Colonic mucosa (tissue), 4 donors: Measurements from ENCODE around the gene GRIK5. TPM values are rescaled to one million over a fixed set of nuclear protein-coding genes. Genes with fewer than 3 reads are reported as not detected.
"Not testable (repeated sequence)": the region's sequence is repeated elsewhere in the genome, so short reads cannot be mapped to it uniquely, and the experiment has no call there.

Source experiments
- DNase-seq: peaks from one replicate; pipeline ENCODE4 v3.0.0-alpha.2; 2020
- H3K27ac ChIP-seq: fragments of 200-600 bp; one replicate; pipeline ENCODE4 v1.8.0; 2021
- H3K27me3 ChIP-seq: fragments of 200-600 bp; one replicate; pipeline ENCODE4 v1.8.0; 2021
- H3K36me3 ChIP-seq: fragments of 200-600 bp; one replicate; pipeline ENCODE4 v1.8.0; 2021
- H3K4me1 ChIP-seq: fragments of 200-600 bp; one replicate; pipeline ENCODE4 v1.8.0; 2021; ENCODE audit warnings: mild to moderate bottlenecking
- H3K4me3 ChIP-seq: fragments of 200-600 bp; one replicate; pipeline ENCODE4 v1.8.0; 2021
- H3K9ac ChIP-seq, 2 donors: one replicate each; pipeline ENCODE4 v1.7.0; 2013; ENCODE audit warnings: control low read depth in 2 of 2, low read depth in 2 of 2, low read length in 2 of 2
- H3K9me3 ChIP-seq: fragments of 200-600 bp; one replicate; pipeline ENCODE4 v1.8.0; 2021
- CTCF ChIP-seq: fragments of 200-600 bp; IDR thresholded peaks from one replicate; pipeline ENCODE4 v1.8.0; 2022; ENCODE audit warnings: antibody characterized with exemption, mild to moderate bottlenecking
- intact Hi-C: fragments of 100-400 bp; cut with DNase I; formaldehyde crosslinking; loops from one replicate; pipeline ENCODE4 v1.14.1; 2022
- total RNA-seq, 2 donors: library from RNA; stranded (reverse); fragmentation: NEBNext Ultra II Directional in 1 of 2; extraction: Animal tissue kit (Norgen Biotek cat#: 25700) in 1 of 2; gene quantifications; one replicate each; pipeline ENCODE4 v1.2.1, GENCODE V29; 2021
- donor health status: healthy.
- donor health status: DM: no; HTN: no; CAD: no.
- donor health status: DM: no; HTN: no; CAD: no.

Gene GRIK5
- total RNA-seq, 2 donors from 2014 or later = 0.62 to 2.3 TPM

DNA sequence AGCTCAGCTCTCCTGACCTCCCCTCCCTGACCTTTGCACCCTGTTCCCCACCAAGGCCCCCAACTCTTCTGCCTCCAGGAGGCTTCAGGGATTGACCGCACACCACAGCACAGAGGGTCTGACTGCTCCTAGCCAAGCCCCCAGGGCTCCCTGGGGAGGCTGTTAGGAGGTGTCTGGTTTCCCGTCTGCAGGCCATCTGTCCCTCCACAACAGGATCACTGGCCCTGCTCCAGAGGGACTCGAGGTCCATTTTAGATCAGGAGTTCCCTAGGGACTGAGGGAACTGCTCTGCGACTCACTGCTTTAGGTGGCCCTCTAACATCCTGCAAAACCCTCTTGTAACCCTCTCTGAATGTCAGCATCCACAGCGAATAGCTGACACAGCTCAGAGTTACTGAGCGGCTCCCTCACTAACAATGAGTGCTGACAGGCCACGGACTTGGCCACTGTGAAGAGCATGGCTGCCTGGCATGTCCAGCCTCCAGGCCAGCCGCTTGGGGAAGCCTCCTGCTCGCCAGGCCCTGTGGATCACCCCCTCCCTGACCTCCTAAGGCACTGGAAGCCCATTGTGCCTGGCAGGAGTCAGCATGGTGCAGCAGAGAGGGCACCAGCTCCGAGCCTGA is 17.7 kb downstream of the GRIK5 start:
- Histone ChIP-seq H3K4me3 (no peak overlapping the region), H3K27ac (no peak overlapping the region), H3K36me3 (no peaks in the 10 kb centered on the region), H3K9ac (no peak overlapping the region), H3K4me1 (no peaks in the 10 kb centered on the region), H3K27me3 (no peaks in the 10 kb centered on the region), H3K9me3 (no peaks in the 10 kb centered on the region)
- DNase-seq = no peak
- TF ChIP-seq CTCF = no peak
- intact Hi-C loops = no loop called here

DNA sequence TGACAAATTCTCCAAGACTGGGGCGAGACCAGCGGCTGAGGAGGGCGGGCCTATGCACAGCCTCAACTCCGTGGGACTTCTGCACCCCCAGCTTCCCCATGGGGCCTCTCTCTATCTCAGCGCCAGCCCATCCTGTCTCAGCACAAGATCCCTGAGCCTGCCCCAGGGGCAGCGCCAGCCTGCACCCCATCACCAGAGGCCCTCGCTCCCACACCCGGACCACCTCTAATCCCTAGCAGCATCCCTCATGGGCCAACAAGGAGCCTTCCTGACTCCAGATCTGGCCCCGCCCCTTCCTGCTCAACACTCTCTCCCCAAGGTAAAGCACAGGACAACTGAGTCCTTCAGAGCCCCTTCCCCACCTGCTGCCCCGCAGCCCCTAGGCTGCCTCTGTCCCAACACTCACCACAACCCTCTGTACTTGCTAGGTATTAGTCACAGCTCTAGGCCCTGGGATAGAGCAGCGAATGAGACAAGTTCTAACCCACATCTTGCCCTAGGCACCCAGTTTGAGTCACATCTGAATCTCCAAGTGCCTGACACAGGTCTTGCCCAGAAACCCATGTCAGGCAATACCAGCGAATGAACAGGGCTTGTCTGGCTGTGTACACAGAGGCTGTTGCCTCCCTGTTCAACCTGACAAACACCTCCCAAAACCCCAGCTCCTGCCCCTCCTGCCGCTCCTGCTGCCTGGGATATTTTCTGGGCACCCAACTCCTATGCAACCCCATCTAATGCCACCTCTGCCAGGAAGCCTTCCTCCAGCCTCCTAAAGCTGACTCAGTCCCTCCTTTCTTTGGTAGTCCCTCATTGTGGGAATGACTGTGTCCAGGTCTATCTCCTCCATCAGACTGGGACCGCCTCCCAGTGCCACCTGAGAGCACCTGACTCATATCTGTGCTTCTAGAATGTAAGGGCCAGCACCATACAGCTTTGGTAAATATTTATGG is 18.6 kb downstream of the GRIK5 start:
- TF ChIP-seq CTCF = no peak
- H3K4me1 ChIP-seq = no peaks in the 10 kb centered on the region
- intact Hi-C loops = no loop called here
- DNase-seq = no peak
- H3K9me3 ChIP-seq = no peaks in the 10 kb centered on the region
- H3K9ac ChIP-seq = no peak overlapping the region
- H3K4me3 ChIP-seq = no peak overlapping the region
- H3K36me3 ChIP-seq = no peaks in the 10 kb centered on the region
- H3K27ac ChIP-seq = no peak overlapping the region
- no peaks in the 10 kb centered on the region for H3K27me3 ChIP-seq

DNA sequence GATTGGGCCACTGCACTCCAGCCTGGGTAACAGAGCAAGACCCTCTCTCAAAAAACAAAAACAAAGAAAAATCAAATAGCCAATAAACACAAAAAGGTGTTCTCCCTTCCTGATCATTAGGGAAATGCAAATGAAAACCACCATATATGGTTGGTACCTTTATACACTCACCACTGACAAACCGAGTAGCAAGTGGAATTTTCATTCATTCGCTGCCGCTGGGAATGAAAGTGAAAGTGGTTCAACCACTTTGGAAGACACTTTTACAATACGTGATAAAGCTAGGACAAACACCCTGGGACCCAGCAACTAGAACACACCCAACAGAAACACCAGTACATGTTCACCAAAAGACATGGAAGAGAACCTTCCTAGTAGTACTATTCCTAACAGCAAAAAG is 21.0 kb downstream of the GRIK5 start:
- Histone ChIP-seq H3K36me3 (no peaks in the 10 kb centered on the region), H3K27me3 (no peaks in the 10 kb centered on the region), H3K9ac (no peak overlapping the region), H3K27ac (peak overlapping the region; percentile 61), H3K9me3 (no peaks in the 10 kb centered on the region), H3K4me1 (no peaks in the 10 kb centered on the region), H3K4me3 (peak overlapping the region; percentile 3)
- intact Hi-C loops = no loop called here
- DNase-seq = peak; percentile 64
- TF ChIP-seq CTCF = no peak

- DNase-seq = no peak
- Histone ChIP-seq H3K4me3 (no peak overlapping the region), H3K9me3 (no peaks in the 10 kb centered on the region), H3K27me3 (no peaks in the 10 kb centered on the region), H3K9ac (no peak overlapping the region), H3K27ac (no peak overlapping the region), H3K4me1 (no peaks in the 10 kb centered on the region), H3K36me3 (no peaks in the 10 kb centered on the region)
- intact Hi-C loops = no loop called here
- no peak for TF ChIP-seq CTCF
Measured at GRCh38 chr19:42045575-42045974, 24.4 kb downstream of the GRIK5 start.

DNA sequence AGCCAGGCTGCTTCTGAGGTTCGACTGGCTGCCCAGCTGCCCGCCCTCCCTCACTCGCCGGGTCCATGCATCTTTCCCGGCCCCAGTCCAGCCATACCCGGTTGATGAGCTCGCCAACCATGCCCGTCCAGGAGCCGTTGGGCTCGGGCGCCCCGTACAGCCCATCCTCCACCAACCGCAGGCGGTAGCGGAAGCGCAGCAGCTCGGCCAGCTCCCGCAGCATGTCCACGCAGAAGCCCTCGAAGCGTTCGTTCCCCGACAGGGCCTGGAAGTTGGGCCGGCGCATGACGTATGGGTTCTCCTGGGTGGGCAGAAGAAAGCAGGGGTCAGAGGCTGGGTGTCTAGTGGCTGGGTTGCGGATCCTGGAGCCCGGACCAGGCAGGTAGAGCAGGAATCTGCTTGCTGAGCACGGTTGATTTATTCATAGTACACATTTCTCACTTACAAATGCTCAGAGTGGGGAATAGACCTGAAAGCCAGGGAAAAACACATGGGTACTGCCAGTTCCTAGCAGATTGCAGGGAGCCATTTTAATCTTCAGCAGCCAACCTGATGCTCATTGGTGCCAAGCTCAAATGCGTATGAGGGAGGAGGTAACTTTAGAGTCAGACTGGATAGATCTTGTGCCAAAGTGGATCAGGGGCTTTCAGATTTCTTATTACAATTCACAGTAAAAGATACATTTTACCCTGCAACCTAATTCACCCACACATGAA is 27.4 kb downstream of the GRIK5 start:
- no peak for DNase-seq
- no peak overlapping the region for H3K27ac ChIP-seq
- no peak overlapping the region for H3K4me3 ChIP-seq
- no peaks in the 10 kb centered on the region for H3K36me3 ChIP-seq
- no peaks in the 10 kb centered on the region for H3K9me3 ChIP-seq
- no peak overlapping the region for H3K9ac ChIP-seq
- no peak for TF ChIP-seq CTCF
- H3K4me1 ChIP-seq = no peaks in the 10 kb centered on the region
- no peaks in the 10 kb centered on the region for H3K27me3 ChIP-seq
- intact Hi-C loops = no loop called here

GRCh38 chr19:42040491-42040890 is 29.5 kb downstream of the GRIK5 start:
- DNase-seq, intact Hi-C loops: not testable (repeated sequence)

More at GRCh38 chr19:42040491-42040890, 29.5 kb downstream of the GRIK5 start:
- not testable (repeated sequence) for H3K4me1 ChIP-seq, H3K9ac ChIP-seq, H3K27me3 ChIP-seq, H3K4me3 ChIP-seq, H3K36me3 ChIP-seq, H3K9me3 ChIP-seq, H3K27ac ChIP-seq
